Common myeloid progenitor, CD34-positive (primary cell): Measurements from ENCODE around the gene DUS1L.

ENCODE experiments used
- CTCF ChIA-PET: fragments of 350-600 bp; sonication (Branson Sonifier 250); formaldehyde crosslinking; loops from one replicate; lab custom pipeline; 2021; ENCODE audit warnings: antibody characterized with exemption; lab: Charles Lee
- POLR2A ChIA-PET: fragments of 350-600 bp; sonication (Branson Sonifier 250); formaldehyde crosslinking; loops from one replicate; lab custom pipeline; 2021; ENCODE audit warnings: antibody characterized with exemption; lab: Charles Lee
- DNase-seq, 3 donors: peaks; one replicate each; pipeline versions ENCODE4 v3.0.0 to v3.0.0-alpha.2; 2013
- H3K27ac ChIP-seq, 2 experiments: 1 replicate in 1 of 2; 2 replicates in 1 of 2; pipeline ENCODE4 v1.7.0; 2013; ENCODE audit warnings: inconsistent platforms in 2 of 2, low read length in 2 of 2, mild to moderate bottlenecking in 2 of 2, low read depth in 1 of 2, moderate library complexity in 1 of 2; ENCODE audit not compliant: severe bottlenecking in 2 of 2, insufficient read depth in 1 of 2, poor library complexity in 1 of 2
- H3K27me3 ChIP-seq, 5 experiments: replicated peaks in 2 of 5; 1 replicate in 3 of 5; 2 replicates in 2 of 5; pipeline versions ENCODE4 v1.6.1 to v1.7.0; 2013; ENCODE audit warnings: low read length in 4 of 5, mild to moderate bottlenecking in 2 of 5, moderate library complexity in 2 of 5, inconsistent platforms in 1 of 5; ENCODE audit not compliant: insufficient read depth in 5 of 5, control insufficient read depth in 4 of 5
- H3K36me3 ChIP-seq, 4 experiments: 1 replicate in 2 of 4; 2 replicates in 2 of 4; pipeline versions ENCODE4 v1.6.1 to v1.7.0; 2013; ENCODE audit warnings: low read length in 3 of 4, control low read depth in 1 of 4, mild to moderate bottlenecking in 1 of 4; ENCODE audit not compliant: control insufficient read depth in 4 of 4, insufficient read depth in 4 of 4
- H3K4me1 ChIP-seq, 4 experiments: 1 replicate in 3 of 4; 2 replicates in 1 of 4; pipeline versions ENCODE4 v1.6.1 to v1.7.1; 2013; ENCODE audit warnings: low read length in 3 of 4, mild to moderate bottlenecking in 3 of 4, control low read depth in 1 of 4, inconsistent platforms in 1 of 4, moderate library complexity in 1 of 4; ENCODE audit not compliant: control insufficient read depth in 4 of 4, insufficient read depth in 4 of 4; ENCODE audit errors: control extremely low read depth in 1 of 4
- H3K4me3 ChIP-seq, 7 experiments: 1 replicate in 4 of 7; 2 replicates in 3 of 7; pipeline versions ENCODE4 v1.5.1 to v1.7.0; 2013; ENCODE audit warnings: mild to moderate bottlenecking in 7 of 7, low read length in 6 of 7, moderate library complexity in 6 of 7, inconsistent platforms in 2 of 7, low read depth in 2 of 7, control low read depth in 1 of 7; ENCODE audit not compliant: insufficient read depth in 4 of 7, control insufficient read depth in 1 of 7; ENCODE audit errors: extremely low read depth in 1 of 7
- H3K9me3 ChIP-seq, 5 experiments: 1 replicate in 4 of 5; 2 replicates in 1 of 5; pipeline versions ENCODE4 v1.6.1 to v1.7.1; 2013; ENCODE audit warnings: low read length in 4 of 5, mild to moderate bottlenecking in 2 of 5, inconsistent platforms in 1 of 5, low read depth in 1 of 5, moderate library complexity in 1 of 5; ENCODE audit not compliant: control insufficient read depth in 4 of 5, insufficient read depth in 2 of 5; ENCODE audit errors: control extremely low read depth in 1 of 5
- WGBS: methylation state at CpG from one replicate; pipeline ENCODE4 v1.1.5; 2013; ENCODE audit not compliant: insufficient coverage; 5-methylcytosine and 5-hydroxymethylcytosine counted together

Gene DUS1L

DNA sequence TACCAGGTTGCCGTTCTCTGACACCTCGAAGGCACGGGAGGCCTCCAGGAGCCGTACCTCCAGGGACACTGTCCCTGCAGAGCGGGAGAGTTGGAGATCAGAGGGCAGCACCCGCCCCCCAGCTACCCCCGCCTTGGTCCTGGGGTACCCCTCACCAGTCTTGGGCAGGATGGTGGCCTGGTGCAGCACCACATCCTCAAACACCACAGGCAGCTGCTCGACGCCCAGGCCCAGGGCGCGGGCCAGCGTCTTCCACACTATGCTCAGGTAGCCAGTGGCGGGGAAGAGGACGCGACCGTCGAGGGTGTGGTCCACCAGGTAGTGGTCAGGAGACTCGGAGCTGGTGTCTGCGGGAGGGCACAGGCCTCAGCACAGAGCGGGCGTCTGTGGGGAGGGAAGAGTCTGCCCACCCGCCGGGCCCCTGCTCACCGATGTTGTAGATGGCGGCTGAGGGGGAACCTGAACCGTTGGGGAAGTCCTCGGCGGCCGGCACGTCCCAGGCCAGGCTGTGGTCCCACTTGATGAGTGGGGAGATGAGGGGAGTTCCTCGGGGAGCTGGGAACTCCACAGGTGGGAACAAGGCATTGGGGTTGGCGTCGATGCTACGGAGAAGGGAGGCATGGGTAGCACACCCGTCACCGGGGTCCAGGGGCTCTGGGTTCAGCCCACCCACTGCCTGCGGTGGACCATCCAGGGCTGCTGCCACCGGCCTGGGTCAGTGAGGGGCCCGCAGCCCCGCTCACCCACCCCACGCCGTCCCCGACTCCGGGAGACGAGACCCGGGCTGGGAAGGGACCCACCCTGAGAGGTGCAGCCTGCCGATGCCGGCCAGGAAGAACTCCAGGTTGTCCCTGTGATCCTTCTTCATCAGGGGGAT, 22.6 kb upstream of the DUS1L start:
- peaks cover 3 to 100% (median 69%) of the 10 kb centered on the region in 4 experiments for H3K36me3 ChIP-seq
- POLR2A ChIA-PET = no interaction called here
- no peak for DNase-seq

DNA sequence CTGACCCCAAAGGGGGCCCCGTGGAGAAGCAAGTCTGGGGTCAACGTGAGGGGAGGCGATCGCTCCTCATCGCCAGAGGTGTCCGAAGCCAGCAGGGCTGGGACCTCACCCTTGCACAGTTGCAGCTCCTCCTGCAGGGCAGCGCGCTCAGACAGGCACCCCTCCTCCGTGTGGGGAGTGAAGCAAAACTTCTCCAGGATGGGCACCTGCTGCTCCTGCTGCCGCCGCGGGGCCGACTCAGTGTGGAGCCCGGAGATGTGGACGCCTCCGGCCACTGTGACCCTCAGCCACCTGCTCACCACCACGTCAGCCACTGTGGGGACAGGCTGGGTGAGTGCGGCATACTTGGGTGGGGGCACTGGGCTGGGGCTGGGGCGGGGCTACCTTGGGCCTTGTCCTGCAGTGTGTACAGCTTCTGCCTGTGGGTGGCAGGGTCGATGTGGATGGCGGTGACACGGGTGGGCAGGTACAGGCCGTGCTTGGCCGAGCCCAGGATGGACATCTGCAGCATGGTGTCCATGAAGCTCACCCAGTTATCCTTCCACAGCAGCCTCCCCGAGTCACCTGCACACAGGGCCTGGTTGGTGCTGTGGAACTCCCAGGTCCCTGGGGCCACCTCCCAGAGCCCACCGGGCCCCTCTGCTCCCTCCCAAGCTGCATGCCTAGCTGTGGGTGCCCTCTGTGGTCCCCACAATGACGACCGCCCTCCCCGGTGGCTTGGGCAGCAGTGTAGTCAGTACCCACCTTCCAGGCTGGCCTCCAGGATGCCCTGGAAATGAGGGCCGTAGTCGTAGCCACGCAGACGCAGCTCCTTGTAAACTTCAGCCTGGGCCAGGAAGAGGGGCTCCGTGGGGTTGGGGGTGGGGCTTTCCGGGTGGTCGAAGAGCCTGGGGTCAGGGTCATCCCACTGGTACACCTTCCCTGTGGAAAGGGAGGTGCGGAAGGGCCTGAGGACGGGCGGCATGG, 21.6 kb upstream of the DUS1L start:
- no peaks in the 10 kb centered on the region for H3K27me3 ChIP-seq
- no peaks in the 10 kb centered on the region for H3K9me3 ChIP-seq
- DNase-seq = no peak
- ChIA-PET POLR2A (no interaction called here), CTCF (interaction anchor here (0.8 kb wide), 1 partner anchor 20 kb away, joined by 3 read pairs; no protein-coding TSS in a partner anchor)
- peaks cover 3 to 100% (median 72%) of the 10 kb centered on the region in 4 experiments for H3K36me3 ChIP-seq
- H3K4me1 ChIP-seq = no peaks in the 10 kb centered on the region
- no peak overlapping the region for H3K4me3 ChIP-seq
- no peak overlapping the region for H3K27ac ChIP-seq
- 95% methylated on average over 34 of the region's 39 CpGs for WGBS

More for the DNA sequence above, 22.6 kb upstream of the DUS1L start:
- CTCF ChIA-PET = interaction anchor here (0.8 kb wide), 1 partner anchor 19 kb away, joined by 3 read pairs; no protein-coding TSS in a partner anchor
- Histone ChIP-seq H3K4me1 (no peaks in the 10 kb centered on the region), H3K9me3 (no peaks in the 10 kb centered on the region), H3K4me3 (no peak overlapping the region), H3K27ac (no peak overlapping the region), H3K27me3 (no peaks in the 10 kb centered on the region)
- 97% methylated on average over 37 of the region's 48 CpGs for WGBS

DNA sequence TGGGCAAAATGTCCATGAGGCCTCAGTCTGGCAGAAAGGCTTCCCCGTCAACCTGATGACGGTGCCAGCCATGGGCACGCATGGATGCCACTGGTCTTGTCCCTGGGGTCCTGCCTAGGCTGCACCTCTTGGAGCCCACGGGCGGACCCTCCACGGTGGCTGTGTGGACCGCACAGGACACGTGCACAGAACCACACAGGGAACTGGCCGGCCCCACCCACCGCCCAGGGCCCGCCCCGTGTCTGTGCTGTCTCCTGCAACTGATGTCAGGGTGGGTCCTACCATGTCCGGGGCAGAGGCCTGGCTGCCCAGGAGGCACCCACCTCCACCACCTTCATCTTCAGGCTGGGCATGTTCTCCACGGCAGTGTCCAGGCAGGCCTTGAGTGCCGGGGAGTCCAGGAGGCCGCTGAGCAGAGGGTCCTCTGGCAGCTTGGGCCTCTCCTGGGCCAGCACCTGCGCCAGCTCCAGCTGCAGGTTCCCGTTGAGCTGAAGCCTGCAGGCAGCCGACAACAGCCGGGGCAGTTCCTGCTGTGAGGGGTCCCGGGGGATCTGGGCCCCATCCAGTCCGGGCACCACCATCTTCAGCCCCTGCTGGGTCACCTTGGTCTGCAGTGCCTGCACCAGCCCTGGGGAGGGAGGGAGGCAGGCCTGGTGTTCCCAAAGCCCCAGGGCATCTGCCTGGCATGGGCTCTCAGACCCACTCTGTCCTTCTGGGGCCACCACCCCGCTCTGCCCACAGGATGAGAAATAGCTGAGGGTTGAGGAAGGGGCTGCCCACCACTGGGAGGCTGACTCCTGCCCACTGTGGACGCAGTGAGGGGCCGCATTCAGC, 20.5 kb upstream of the DUS1L start:
- ChIA-PET POLR2A (interaction anchor here (0.6 kb wide), 1 partner anchor 30 kb away, joined by 4 read pairs; no protein-coding TSS in a partner anchor), CTCF (no interaction called here)
- H3K36me3 ChIP-seq = peaks cover 3 to 100% (median 69%) of the 10 kb centered on the region in 4 experiments
- H3K4me1 ChIP-seq = no peaks in the 10 kb centered on the region
- no peak for DNase-seq
- 94% methylated on average over 20 of the region's 25 CpGs for WGBS
- no peak overlapping the region for H3K27ac ChIP-seq
- H3K9me3 ChIP-seq = no peaks in the 10 kb centered on the region
- H3K27me3 ChIP-seq = no peaks in the 10 kb centered on the region
- H3K4me3 ChIP-seq = no peak overlapping the region

- H3K4me1 ChIP-seq = no peaks in the 10 kb centered on the region
- CTCF ChIA-PET = interaction anchor here (0.6 kb wide), 1 partner anchor 13 kb away, joined by 3 read pairs; no protein-coding TSS in a partner anchor
- peaks cover 3 to 100% (median 68%) of the 10 kb centered on the region in 4 experiments for H3K36me3 ChIP-seq
Measured at GRCh38 chr17:82085031-82085861, 19.6 kb upstream of the DUS1L start.

GRCh38 chr17:82084373-82085030, 18.9 kb upstream of the DUS1L start:
- CTCF ChIA-PET = no interaction called here
- Histone ChIP-seq H3K27me3 (no peaks in the 10 kb centered on the region), H3K27ac (no peak overlapping the region), H3K36me3 (peaks cover 3 to 99% (median 70%) of the 10 kb centered on the region in 4 experiments), H3K4me3 (no peak overlapping the region), H3K9me3 (no peaks in the 10 kb centered on the region), H3K4me1 (no peaks in the 10 kb centered on the region)
- WGBS = 97% methylated on average over 30 of the region's 31 CpGs
- POLR2A ChIA-PET = no interaction called here
- DNase-seq = no peak

More at GRCh38 chr17:82085031-82085861, 19.6 kb upstream of the DUS1L start:
- H3K27me3 ChIP-seq = no peaks in the 10 kb centered on the region
- POLR2A ChIA-PET = no interaction called here
- no peaks in the 10 kb centered on the region for H3K9me3 ChIP-seq
- H3K27ac ChIP-seq = no peak overlapping the region
- no peak for DNase-seq
- H3K4me3 ChIP-seq = no peak overlapping the region
- 97% methylated on average over 46 of the region's 49 CpGs for WGBS
